HepG2 (cell line): Measurements from ENCODE around the gene EIF1. TPM values are rescaled to one million over a fixed set of nuclear protein-coding genes. Genes with fewer than 3 reads are reported as not detected.

Experiments used
- AKAP8 ChIP-seq: sonication (generic); formaldehyde crosslinking; IDR thresholded peaks from 2 replicates; pipeline ENCODE4 v1.5.1; 2020; ENCODE audit warnings: mild to moderate bottlenecking, missing genetic modification reagents
- FOXO4 ChIP-seq: sonication (generic); formaldehyde crosslinking; conservative IDR thresholded peaks from 2 replicates; pipeline ENCODE4 v1.8.1; 2023; ENCODE audit warnings: missing genetic modification reagents
- GATAD2A ChIP-seq: IDR thresholded peaks from 2 replicates; pipeline ENCODE4 v1.6.1; 2016
- GPN1 ChIP-seq: sonication (generic); formaldehyde crosslinking; IDR thresholded peaks from 2 replicates; pipeline ENCODE4 v1.5.1; 2020; ENCODE audit warnings: missing genetic modification reagents, borderline replicate concordance
- HNRNPUL1 ChIP-seq: fragments of 200-400 bp; formaldehyde crosslinking; IDR thresholded peaks from 2 replicates; pipeline ENCODE4 v1.6.1; 2017; ENCODE audit warnings: low read depth, mild to moderate bottlenecking, low read length, moderate library complexity
- KAT8 ChIP-seq: IDR thresholded peaks from 2 replicates; pipeline ENCODE4 v1.6.1; 2016; ENCODE audit warnings: missing genetic modification reagents, missing compliant biosample characterization
- MYPOP ChIP-seq: sonication (generic); formaldehyde crosslinking; IDR thresholded peaks from 2 replicates; pipeline ENCODE4 v1.8.1; 2023; ENCODE audit warnings: mild to moderate bottlenecking, moderate library complexity, missing genetic modification reagents
- RCOR2 ChIP-seq: IDR thresholded peaks from 2 replicates; pipeline ENCODE4 v1.6.1; 2016; ENCODE audit warnings: missing biosample characterization, missing genetic modification reagents
- SKI ChIP-seq: fragments of 450-650 bp; IDR thresholded peaks from one replicate; pipeline ENCODE4 v1.6.1; 2018; ENCODE audit warnings: mild to moderate bottlenecking; ENCODE audit not compliant: partially characterized antibody
- SP4 ChIP-seq: sonication (generic); formaldehyde crosslinking; IDR thresholded peaks from 2 replicates; pipeline ENCODE4 v1.8.1; 2023; ENCODE audit warnings: mild to moderate bottlenecking, missing genetic modification reagents
- SSRP1 ChIP-seq: IDR thresholded peaks from 2 replicates; pipeline ENCODE4 v1.6.1; 2016; ENCODE audit warnings: control low read depth
- ZFP90 ChIP-seq: sonication (generic); formaldehyde crosslinking; IDR thresholded peaks from 2 replicates; pipeline ENCODE4 v1.8.0; 2022; ENCODE audit warnings: missing genetic modification reagents, mild to moderate bottlenecking, inconsistent platforms, borderline replicate concordance
- ZGPAT ChIP-seq: IDR thresholded peaks from 2 replicates; pipeline ENCODE4 v1.6.1; 2016; ENCODE audit warnings: mild to moderate bottlenecking
- ZNF10 ChIP-seq: sonication (generic); formaldehyde crosslinking; IDR thresholded peaks from 2 replicates; pipeline ENCODE4 v1.4.0; 2020; ENCODE audit warnings: mild to moderate bottlenecking, low read depth, missing genetic modification reagents, borderline replicate concordance
- ZNF232 ChIP-seq: sonication (generic); formaldehyde crosslinking; IDR thresholded peaks from 2 replicates; pipeline ENCODE4 v1.4.0; 2020; ENCODE audit warnings: missing genetic modification reagents, borderline replicate concordance
- ZNF276 ChIP-seq: sonication (generic); formaldehyde crosslinking; IDR thresholded peaks from 2 replicates; pipeline ENCODE4 v1.4.0; 2020; ENCODE audit warnings: mild to moderate bottlenecking, low read depth, missing genetic modification reagents
- ZNF331 ChIP-seq: sonication (generic); formaldehyde crosslinking; IDR thresholded peaks from 2 replicates; pipeline ENCODE4 v1.4.0; 2020; ENCODE audit warnings: missing genetic modification reagents
- ZNF446 ChIP-seq: sonication (generic); formaldehyde crosslinking; IDR thresholded peaks from 2 replicates; pipeline ENCODE4 v1.5.0; 2020; ENCODE audit warnings: mild to moderate bottlenecking, missing genetic modification reagents
- ZNF615 ChIP-seq: sonication (generic); formaldehyde crosslinking; IDR thresholded peaks from 2 replicates; pipeline ENCODE4 v1.5.0; 2020; ENCODE audit warnings: mild to moderate bottlenecking, missing genetic modification reagents, borderline replicate concordance
- ZSCAN25 ChIP-seq: sonication (generic); formaldehyde crosslinking; IDR thresholded peaks from 2 replicates; pipeline ENCODE4 v1.8.0; 2022; ENCODE audit warnings: mild to moderate bottlenecking, missing genetic modification reagents
- polyA plus RNA-seq, 8 experiments: library from polyadenylated mRNA; depleted of rRNA in 3 of 8; stranded (reverse) in 7 of 8; unstranded in 1 of 8; fragments of >200 nt; fragmentation: Illumina TruSeq in 4 of 8; extraction: Trizol in 4 of 8; gene quantifications; 2 replicates each; pipeline versions ENCODE4 v1.2.1 to v1.2.3, GENCODE V29; 2011 to 2016; ENCODE audit warnings: low read depth in 4 of 8, missing spikeins in 1 of 8, mixed read lengths in 1 of 8; ENCODE audit not compliant: insufficient read depth in 1 of 8
- total RNA-seq, 5 experiments: library from RNA; depleted of rRNA; stranded (reverse); fragments of >200 nt; fragmentation: Illumina TruSeq; extraction: Trizol; gene quantifications; 2 replicates each; pipeline ENCODE4 v1.2.3, GENCODE V29; 2016; ENCODE audit warnings: low read depth in 1 of 5
- TF ChIP-seq, protein P1 (sequence below): sonication (generic); formaldehyde crosslinking; IDR thresholded peaks from 2 replicates; pipeline ENCODE4 v1.8.0; 2022; ENCODE audit warnings: mild to moderate bottlenecking, missing genetic modification reagents, moderate library complexity
- TF ChIP-seq, protein P2 (sequence below): sonication (generic); formaldehyde crosslinking; IDR thresholded peaks from 2 replicates; pipeline ENCODE4 v1.8.1; 2023; ENCODE audit warnings: mild to moderate bottlenecking, missing genetic modification reagents, borderline replicate concordance
- TF ChIP-seq, protein P3 (sequence below): IDR thresholded peaks from 2 replicates; pipeline ENCODE4 v1.6.1; 2016; ENCODE audit warnings: missing genetic modification reagents, missing compliant biosample characterization

EIF1 gene
- total and polyA plus RNA-seq, 2 of the 13 experiments (the other 11 are each of a cell fraction or from before 2014, with no cell fraction given) = 147 to 517 TPM

DNA sequence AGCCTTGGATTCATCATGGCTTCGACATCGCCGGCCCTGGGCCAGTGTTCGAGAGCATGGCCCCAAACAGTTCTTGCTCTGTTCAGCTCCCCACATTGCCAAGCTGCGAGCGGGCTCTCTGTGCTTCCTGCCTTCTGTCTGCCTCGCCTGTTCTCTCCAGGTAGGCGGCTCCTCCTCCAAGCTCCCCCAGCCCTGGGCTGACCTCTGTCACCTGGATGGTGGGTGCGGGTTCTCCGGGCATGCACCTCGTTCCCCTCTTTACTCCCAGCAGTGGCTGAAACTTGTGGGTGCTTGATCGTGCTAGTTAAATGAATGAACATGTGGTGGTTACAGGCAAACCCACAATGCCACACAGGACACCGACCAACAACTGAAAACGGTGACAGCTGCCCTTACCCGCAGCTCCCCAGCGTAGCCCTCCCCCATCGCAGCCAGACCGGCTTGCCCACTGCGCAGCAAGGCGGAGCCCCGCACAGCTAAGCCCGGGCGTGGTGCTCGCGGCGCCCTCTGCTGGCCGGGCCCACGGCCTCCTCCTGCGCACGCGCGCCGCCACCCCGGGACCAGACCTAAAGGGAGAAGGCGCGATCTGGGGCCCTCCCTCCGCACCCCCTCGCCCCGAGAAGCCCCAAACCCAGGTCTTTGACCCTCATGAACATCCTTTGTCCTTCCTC is 23.0 kb upstream of the EIF1 start (continued):
- no peak for TF ChIP-seq FOXO4 (CRISPR knock-in tag)
- no peak for TF ChIP-seq ZNF615 (CRISPR knock-in tag)
- no peak for TF ChIP-seq ZNF232
- TF ChIP-seq RCOR2 = no peak
- no peak; the same call in 1 of the 2 replicates for TF ChIP-seq ZSCAN25 (CRISPR knock-in tag)
- no peak for TF ChIP-seq MYPOP (CRISPR knock-in tag)
- TF ChIP-seq SSRP1 (CRISPR knock-in tag) = no peak
- TF ChIP-seq, protein P1, sequence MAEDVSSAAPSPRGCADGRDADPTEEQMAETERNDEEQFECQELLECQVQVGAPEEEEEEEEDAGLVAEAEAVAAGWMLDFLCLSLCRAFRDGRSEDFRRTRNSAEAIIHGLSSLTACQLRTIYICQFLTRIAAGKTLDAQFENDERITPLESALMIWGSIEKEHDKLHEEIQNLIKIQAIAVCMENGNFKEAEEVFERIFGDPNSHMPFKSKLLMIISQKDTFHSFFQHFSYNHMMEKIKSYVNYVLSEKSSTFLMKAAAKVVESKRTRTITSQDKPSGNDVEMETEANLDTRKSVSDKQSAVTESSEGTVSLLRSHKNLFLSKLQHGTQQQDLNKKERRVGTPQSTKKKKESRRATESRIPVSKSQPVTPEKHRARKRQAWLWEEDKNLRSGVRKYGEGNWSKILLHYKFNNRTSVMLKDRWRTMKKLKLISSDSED (CRISPR knock-in tag) = no peak
- TF ChIP-seq ZNF331 (CRISPR knock-in tag) = peak; percentile 89; the same call in 1 of the 2 replicates
- TF ChIP-seq HNRNPUL1 = no peak
- TF ChIP-seq GPN1 = no peak
- TF ChIP-seq SP4 (CRISPR knock-in tag) = peak; percentile 51
- TF ChIP-seq, protein P2, sequence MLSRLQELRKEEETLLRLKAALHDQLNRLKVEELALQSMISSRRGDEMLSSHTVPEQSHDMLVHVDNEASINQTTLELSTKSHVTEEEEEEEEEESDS = no peak
- TF ChIP-seq ZGPAT = peak; percentile 94
- TF ChIP-seq ZNF276 (CRISPR knock-in tag) = peak; percentile 55; the same call in 1 of the 2 replicates
- TF ChIP-seq, protein P3, sequence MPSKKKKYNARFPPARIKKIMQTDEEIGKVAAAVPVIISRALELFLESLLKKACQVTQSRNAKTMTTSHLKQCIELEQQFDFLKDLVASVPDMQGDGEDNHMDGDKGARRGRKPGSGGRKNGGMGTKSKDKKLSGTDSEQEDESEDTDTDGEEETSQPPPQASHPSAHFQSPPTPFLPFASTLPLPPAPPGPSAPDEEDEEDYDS = peak; percentile 77
- TF ChIP-seq AKAP8 (CRISPR knock-in tag) = peak; percentile 72; the same call in 1 of the 2 replicates
- peak; percentile 54 for TF ChIP-seq GATAD2A
- TF ChIP-seq SKI = no peak
- peak; percentile 61; the same call in 1 of the 2 replicates for TF ChIP-seq KAT8 (CRISPR knock-in tag)
- TF ChIP-seq ZNF446 (CRISPR knock-in tag) = no peak
- 0 out of 2 replicates have a peak, but pooled peaks have one; percentile 55 for TF ChIP-seq ZFP90 (CRISPR knock-in tag)
- TF ChIP-seq ZNF10 = no peak
